K562 (cell line): ENCODE measurements around the gene SPTBN4. TPM values are rescaled to one million over a fixed set of nuclear protein-coding genes. Genes with fewer than 3 reads are reported as not detected.

Source experiments
- C11orf30 ChIP-seq: fragments of 450-650 bp; IDR thresholded peaks from 2 replicates; pipeline ENCODE4 v1.6.1; 2016; ENCODE audit warnings: low read depth, mild to moderate bottlenecking
- CC2D1A ChIP-seq: fragments of 450-650 bp; IDR thresholded peaks from 2 replicates; pipeline ENCODE4 v1.6.1; 2017; ENCODE audit warnings: mild to moderate bottlenecking
- CCAR2 ChIP-seq: fragments of 200-400 bp; formaldehyde crosslinking; IDR thresholded peaks from 2 replicates; pipeline ENCODE4 v1.6.1; 2017; ENCODE audit warnings: mild to moderate bottlenecking, low read depth, low read length
- DDX20 ChIP-seq: fragments of 450-650 bp; IDR thresholded peaks from 2 replicates; pipeline ENCODE4 v1.6.1; 2016; ENCODE audit warnings: missing genetic modification characterization, low read depth, mild to moderate bottlenecking, missing compliant biosample characterization, moderate library complexity
- FOXK1 ChIP-seq: sonication (generic); formaldehyde crosslinking; IDR thresholded peaks from 2 replicates; pipeline ENCODE4 v1.8.0; 2022; ENCODE audit warnings: missing genetic modification reagents, mild to moderate bottlenecking, borderline replicate concordance
- HDAC6 ChIP-seq: IDR thresholded peaks from 2 replicates; pipeline ENCODE4 v1.6.1; 2012; ENCODE audit warnings: low read depth, mild to moderate bottlenecking, control low read depth, inconsistent platforms, low read length, moderate library complexity
- HEY1 ChIP-seq: fragments of 250-450 bp; sonication (Bioruptor Pico); IDR thresholded peaks from 2 replicates; pipeline ENCODE4 v1.5.0; 2020; ENCODE audit warnings: mild to moderate bottlenecking, moderate library complexity, borderline replicate concordance
- HMGXB4 ChIP-seq: sonication (generic); formaldehyde crosslinking; IDR thresholded peaks from 2 replicates; pipeline ENCODE4 v1.8.1; 2023; ENCODE audit warnings: mild to moderate bottlenecking, missing genetic modification reagents
- MLLT1 ChIP-seq, 2 experiments: fragments of 450-650 bp; IDR thresholded peaks; 2 replicates each; pipeline ENCODE4 v1.6.1; 2016
- PATZ1 ChIP-seq: fragments of 250-450 bp; sonication (Bioruptor Pico); IDR thresholded peaks from 2 replicates; pipeline ENCODE4 v1.5.0; 2020; ENCODE audit warnings: mild to moderate bottlenecking, borderline replicate concordance
- PHB ChIP-seq: fragments of 250-450 bp; sonication (Bioruptor Pico); IDR thresholded peaks from 2 replicates; pipeline ENCODE4 v1.5.0; 2021
- PHF21A ChIP-seq: fragments of 450-650 bp; IDR thresholded peaks from 2 replicates; pipeline ENCODE4 v1.6.1; 2017; ENCODE audit warnings: low read depth, borderline replicate concordance
- RNF2 ChIP-seq: sonication (generic); IDR thresholded peaks from 2 replicates; pipeline ENCODE4 v1.6.1; 2016
- SIN3A ChIP-seq, 2 experiments: fragments of 150-350 bp in 1 of 2; IDR thresholded peaks; 2 replicates each; pipeline ENCODE4 v1.6.1; 2011 to 2016; ENCODE audit warnings: borderline replicate concordance in 2 of 2, low read depth in 2 of 2, low read length in 2 of 2, mild to moderate bottlenecking in 2 of 2, moderate library complexity in 2 of 2; ENCODE audit not compliant: control insufficient read depth in 1 of 2
- SMARCE1 ChIP-seq: fragments of 450-650 bp; IDR thresholded peaks from 2 replicates; pipeline ENCODE4 v1.7.1; 2016; ENCODE audit warnings: mild to moderate bottlenecking
- TFAM ChIP-seq: fragments of 250-450 bp; sonication (Bioruptor Pico); conservative IDR thresholded peaks from 2 replicates; pipeline ENCODE4 v1.5.0; 2021; ENCODE audit warnings: mild to moderate bottlenecking, moderate library complexity
- THRB ChIP-seq: fragments of 450-650 bp; formaldehyde crosslinking; conservative IDR thresholded peaks from 2 replicates; pipeline ENCODE4 v1.4.0; 2022; ENCODE audit warnings: mild to moderate bottlenecking, missing genetic modification characterization
- ZFX ChIP-seq: sonication (generic); formaldehyde crosslinking; IDR thresholded peaks from 2 replicates; pipeline ENCODE4 v1.8.0; 2022; ENCODE audit warnings: mild to moderate bottlenecking, missing genetic modification reagents, moderate library complexity
- ZKSCAN3 ChIP-seq: fragments of 250-450 bp; sonication (Bioruptor Pico); IDR thresholded peaks from 2 replicates; pipeline ENCODE4 v1.4.0; 2020
- ZNF253 ChIP-seq: fragments of 250-450 bp; sonication (Bioruptor Pico); conservative IDR thresholded peaks from 2 replicates; pipeline ENCODE4 v1.6.1; 2021; ENCODE audit warnings: mild to moderate bottlenecking
- ZNF431 ChIP-seq: sonication (generic); formaldehyde crosslinking; IDR thresholded peaks from 2 replicates; pipeline ENCODE4 v1.8.0; 2022; ENCODE audit warnings: mild to moderate bottlenecking, missing genetic modification reagents
- polyA plus RNA-seq, 8 experiments: library from polyadenylated mRNA; depleted of rRNA in 4 of 8; stranded (reverse) in 5 of 8; unstranded in 3 of 8; fragments of >200 nt; fragmentation: Nextera tagmentation in 2 of 8; fragmentation: Illumina TruSeq in 1 of 8; extraction: Ambion mirVana in 2 of 8; extraction: Trizol in 1 of 8; gene quantifications; 2 replicates each; pipeline versions ENCODE4 v1.2.1 to v1.2.3, GENCODE V29; 2011 to 2014; ENCODE audit warnings: inconsistent platforms in 1 of 8, missing spikeins in 1 of 8
- total RNA-seq, 7 experiments: library from RNA; depleted of rRNA in 6 of 7; stranded (reverse); fragments of >200 nt in 6 of 7; fragmentation: Illumina TruSeq in 2 of 7; extraction: Trizol in 2 of 7; gene quantifications; 2 replicates each; pipeline versions ENCODE4 v1.2.1 to v1.2.3, GENCODE V29; 2011 to 2021; ENCODE audit warnings: low replicate concordance in 1 of 7

SPTBN4 gene
- total and polyA plus RNA-seq, 9 of the 15 experiments (the other 6 are each of a cell fraction or from before 2014, with no cell fraction given), result 0.01 to 1.5 (median 0.86) TPM

DNA sequence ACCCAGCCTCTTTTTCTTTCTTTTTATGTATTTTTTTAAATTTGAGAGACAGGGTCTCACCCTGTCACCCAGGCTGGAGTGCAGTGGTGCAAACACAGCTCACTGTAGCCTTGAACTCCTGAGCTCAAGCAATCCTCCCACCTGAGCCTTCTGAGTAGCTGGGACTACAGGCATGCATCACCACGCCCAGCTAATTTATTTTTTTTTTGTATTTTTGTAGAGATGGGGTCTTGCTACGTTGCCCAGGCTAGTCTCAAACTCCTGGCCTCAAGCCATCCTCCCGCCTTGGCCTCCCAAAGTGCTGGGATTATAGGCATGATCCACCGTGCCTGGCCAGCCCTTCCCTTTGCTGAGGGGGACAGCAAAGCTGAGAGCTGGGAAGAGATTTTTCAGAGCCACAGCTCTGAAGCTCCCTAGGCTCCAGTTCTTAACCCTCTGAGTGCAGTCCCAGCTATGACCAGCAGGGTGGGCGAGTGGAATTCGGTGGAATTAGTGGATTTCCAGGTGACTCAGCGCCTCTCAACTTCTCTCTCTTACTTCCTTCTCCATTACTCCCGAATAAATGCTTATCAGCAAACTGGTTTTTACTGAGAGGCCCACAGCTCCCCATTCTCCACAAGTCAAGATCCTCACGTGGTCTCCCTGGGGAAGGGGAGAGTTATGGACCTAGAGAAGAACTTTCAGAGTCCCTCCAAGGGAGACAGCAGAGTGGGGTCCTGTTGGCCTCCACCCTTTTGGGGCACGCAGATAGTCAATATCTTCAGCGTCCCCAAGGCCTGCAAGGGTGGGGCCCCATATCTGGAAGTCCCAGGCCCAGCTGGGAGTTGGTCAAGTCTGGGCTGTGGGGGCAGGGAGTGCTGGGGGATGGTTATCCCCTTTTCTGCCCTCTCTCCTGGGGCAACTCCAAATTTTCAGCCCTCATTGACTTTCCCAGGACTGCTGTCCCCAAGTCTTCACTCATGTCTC lies 2.5 kb upstream of the SPTBN4 start (continued):
- no peak; the same call in 1 of the 2 replicates for TF ChIP-seq HMGXB4 (CRISPR knock-in tag)
- TF ChIP-seq RNF2, result peak; percentile 85; the same call in 1 of the 2 replicates
- TF ChIP-seq ZNF253 (CRISPR knock-in tag), result no peak
- no peak for TF ChIP-seq PHB (CRISPR knock-in tag)
- TF ChIP-seq CCAR2, result no peak
- TF ChIP-seq PHF21A, result peak; percentile 66; the same call in 1 of the 2 replicates
- no peak for TF ChIP-seq DDX20 (tag)
- TF ChIP-seq HEY1 (CRISPR knock-in tag), result peak; percentile 76; the same call in 1 of the 2 replicates
- no peak for TF ChIP-seq HDAC6
- TF ChIP-seq MLLT1 (IDR thresholded peaks at IDR 0.05), result peak in 1 of 2 experiments; percentile 8; a peak in 2 of 4 replicates
- TF ChIP-seq THRB (CRISPR knock-in tag), result no peak
- TF ChIP-seq ZFX, result peak; percentile 46; the same call in 1 of the 2 replicates
- no peak for TF ChIP-seq FOXK1 (CRISPR knock-in tag)
- peak; percentile 27 for TF ChIP-seq ZNF431
- TF ChIP-seq ZKSCAN3 (CRISPR knock-in tag), result no peak
- no peak for TF ChIP-seq PATZ1 (CRISPR knock-in tag)
- TF ChIP-seq SIN3A (IDR thresholded peaks at IDR 0.05; ENCODE audit: borderline replicate concordance in 2 of 2, control insufficient read depth in 1 of 2, low read depth in 2 of 2, low read length in 2 of 2), result peak; percentile 25 to 95; a peak in 3 of 4 replicates
- peak; percentile 95; the same call in 1 of the 2 replicates for TF ChIP-seq CC2D1A
- TF ChIP-seq C11orf30, result peak; percentile 96
- no peak for TF ChIP-seq TFAM
- peak; percentile 88 for TF ChIP-seq SMARCE1
